Mesenchymal stem cell (in vitro differentiated cells and primary cell): ENCODE measurements around the gene TMEM25.
"Not testable (repeated sequence)": the region's sequence is repeated elsewhere in the genome, so short reads cannot be mapped to it uniquely, and the experiment has no call there.

Experiments
- DNase-seq: peaks from one replicate; pipeline ENCODE4 v3.0.0-alpha.2; 2013
- H2AFZ ChIP-seq: one replicate; pipeline ENCODE4 v1.6.1; 2013; ENCODE audit warnings: low read depth, mild to moderate bottlenecking, control low read depth, inconsistent platforms, low read length, moderate library complexity
- H2AK5ac ChIP-seq: 2 replicates; pipeline ENCODE4 v1.6.1; 2013; ENCODE audit warnings: low read length, moderate library complexity, mild to moderate bottlenecking, inconsistent platforms; ENCODE audit not compliant: severe bottlenecking
- H2BK120ac ChIP-seq: one replicate; pipeline ENCODE4 v1.6.1; 2013; ENCODE audit warnings: low read depth, mild to moderate bottlenecking, inconsistent platforms, low read length, moderate library complexity
- H2BK12ac ChIP-seq, 2 experiments: one replicate each; pipeline ENCODE4 v1.6.1; 2013; ENCODE audit warnings: inconsistent platforms in 2 of 2, low read length in 2 of 2, mild to moderate bottlenecking in 2 of 2, moderate library complexity in 2 of 2, control low read depth in 1 of 2
- H2BK15ac ChIP-seq: one replicate; pipeline ENCODE4 v1.6.1; 2013; ENCODE audit warnings: mild to moderate bottlenecking, low read depth, inconsistent platforms; ENCODE audit not compliant: poor library complexity, severe bottlenecking
- H2BK5ac ChIP-seq: 2 replicates; pipeline ENCODE4 v1.6.1; 2013; ENCODE audit warnings: low read depth, mild to moderate bottlenecking, low read length, control low read depth, inconsistent platforms; ENCODE audit not compliant: poor library complexity, severe bottlenecking
- H3K14ac ChIP-seq, 2 experiments: one replicate each; pipeline ENCODE4 v1.6.1; 2013; ENCODE audit warnings: inconsistent platforms in 2 of 2, low read length in 2 of 2, control low read depth in 1 of 2, mild to moderate bottlenecking in 1 of 2, moderate library complexity in 1 of 2
- H3K18ac ChIP-seq, 2 experiments: one replicate each; pipeline ENCODE4 v1.6.1; 2013; ENCODE audit warnings: inconsistent platforms in 2 of 2, low read length in 2 of 2, control low read depth in 1 of 2, low read depth in 1 of 2, mild to moderate bottlenecking in 1 of 2
- H3K23ac ChIP-seq, 2 experiments: one replicate each; pipeline ENCODE4 v1.6.1; 2013; ENCODE audit warnings: inconsistent platforms in 2 of 2, low read length in 2 of 2, mild to moderate bottlenecking in 2 of 2, moderate library complexity in 2 of 2, control low read depth in 1 of 2
- H3K27ac ChIP-seq: 2 replicates; pipeline ENCODE4 v1.5.1; 2013; ENCODE audit warnings: mild to moderate bottlenecking, moderate library complexity, low read length, control low read depth, inconsistent platforms; ENCODE audit not compliant: poor library complexity, severe bottlenecking
- H3K27me3 ChIP-seq, 2 experiments: 2 replicates each; pipeline versions ENCODE4 v1.6.1 to v1.7.0; 2013; ENCODE audit warnings: low read length in 2 of 2, mild to moderate bottlenecking in 2 of 2, moderate library complexity in 2 of 2, control low read depth in 1 of 2, inconsistent platforms in 1 of 2; ENCODE audit not compliant: control insufficient read depth in 1 of 2, insufficient read depth in 1 of 2
- H3K36me3 ChIP-seq, 2 experiments: 2 replicates each; pipeline versions ENCODE4 v1.6.1 to v1.7.0; 2013; ENCODE audit warnings: low read length in 2 of 2, control low read depth in 1 of 2, inconsistent platforms in 1 of 2, low read depth in 1 of 2, mild to moderate bottlenecking in 1 of 2; ENCODE audit not compliant: insufficient read depth in 2 of 2, control insufficient read depth in 1 of 2
- H3K4ac ChIP-seq, 2 experiments: one replicate each; pipeline ENCODE4 v1.6.1; 2013; ENCODE audit warnings: inconsistent platforms in 2 of 2, low read length in 2 of 2, mild to moderate bottlenecking in 2 of 2, moderate library complexity in 2 of 2, control low read depth in 1 of 2, low read depth in 1 of 2
- H3K4me1 ChIP-seq: 2 replicates; pipeline ENCODE4 v1.6.1; 2013; ENCODE audit warnings: low read depth, low read length, control low read depth; ENCODE audit not compliant: control insufficient read depth, insufficient read depth
- H3K4me2 ChIP-seq: 2 replicates; pipeline ENCODE4 v1.6.1; 2013; ENCODE audit warnings: low read length, mild to moderate bottlenecking, inconsistent platforms; ENCODE audit not compliant: poor library complexity, severe bottlenecking
- H3K4me3 ChIP-seq, 2 experiments: 2 replicates each; pipeline versions ENCODE4 v1.5.1 to v1.7.0; 2013; ENCODE audit warnings: low read length in 2 of 2, mild to moderate bottlenecking in 2 of 2, control low read depth in 1 of 2, low read depth in 1 of 2; ENCODE audit not compliant: insufficient read depth in 1 of 2
- H3K79me1 ChIP-seq: replicated peaks from 2 replicates; pipeline ENCODE4 v1.6.1; 2013; ENCODE audit warnings: mild to moderate bottlenecking, control low read depth, low read length, inconsistent platforms; ENCODE audit not compliant: poor library complexity, severe bottlenecking
- H3K9ac ChIP-seq: 2 replicates; pipeline ENCODE4 v1.7.0; 2013; ENCODE audit warnings: mild to moderate bottlenecking, low read length, moderate library complexity
- H3K9me3 ChIP-seq: 2 replicates; pipeline ENCODE4 v1.7.0; 2013; ENCODE audit warnings: mild to moderate bottlenecking, low read length; ENCODE audit not compliant: control insufficient read depth
- H4K8ac ChIP-seq: one replicate; pipeline ENCODE4 v1.6.1; 2013; ENCODE audit warnings: inconsistent platforms, mild to moderate bottlenecking, low read length, moderate library complexity
- H4K91ac ChIP-seq: one replicate; pipeline ENCODE4 v1.6.1; 2013; ENCODE audit warnings: mild to moderate bottlenecking, low read length, inconsistent platforms
- WGBS: methylation state at CpG from one replicate; pipeline ENCODE4 v1.1.7; 2013; ENCODE audit warnings: mixed read lengths; 5-methylcytosine and 5-hydroxymethylcytosine counted together

TMEM25 gene

DNA sequence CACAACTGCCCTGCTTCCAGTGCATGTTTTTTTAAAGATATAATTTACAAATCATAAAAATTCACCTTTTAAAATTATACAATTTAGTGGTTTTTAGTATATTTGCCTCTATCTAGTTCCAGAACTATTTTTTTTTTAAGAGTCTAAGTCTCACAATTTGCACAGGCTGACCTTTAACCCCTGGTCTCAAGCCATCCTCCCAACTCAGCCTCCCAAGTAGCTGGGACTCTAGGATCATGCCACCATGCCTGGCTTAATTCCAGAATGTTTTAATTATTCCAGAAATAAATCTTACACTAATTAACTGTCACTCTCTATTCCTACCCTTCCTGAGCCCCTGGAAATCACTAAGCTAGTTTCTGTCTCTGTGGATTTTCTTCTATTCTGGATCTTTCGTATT, 39.8 kb downstream of the TMEM25 start:
- no CpG with 5 or more reads among the region's 1 CpG for WGBS
- H3K27ac ChIP-seq: no peak overlapping the region

DNA sequence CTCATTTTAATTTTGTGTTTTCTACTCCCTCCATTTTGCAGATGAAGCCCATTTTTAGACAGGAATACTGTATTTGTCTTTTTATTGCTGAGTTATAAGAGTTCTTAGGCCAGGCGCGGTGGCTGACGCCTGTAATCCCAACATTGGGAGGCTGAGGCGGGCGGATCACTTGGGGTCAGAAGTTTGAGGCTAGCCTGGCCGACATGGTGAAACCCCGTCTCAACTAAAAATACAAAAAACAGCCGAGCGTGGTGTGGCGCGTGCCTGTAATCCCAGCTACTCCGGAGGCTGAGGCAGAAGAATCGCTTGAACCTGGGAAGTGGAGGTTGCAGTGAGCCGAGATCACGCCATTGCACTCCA, 40.7 kb downstream of the TMEM25 start:
- peak; percentile 50 for DNase-seq
- not testable (repeated sequence) for H3K4me2 ChIP-seq, H2AFZ ChIP-seq, H2AK5ac ChIP-seq, H3K23ac ChIP-seq, H3K9me3 ChIP-seq, H2BK120ac ChIP-seq, H3K4me1 ChIP-seq, H3K79me1 ChIP-seq, H2BK15ac ChIP-seq, H3K14ac ChIP-seq, H2BK5ac ChIP-seq, H3K36me3 ChIP-seq, H3K4ac ChIP-seq, H2BK12ac ChIP-seq, H4K91ac ChIP-seq, H3K27ac ChIP-seq, H3K27me3 ChIP-seq
- peak overlapping the region; percentile 80 for H4K8ac ChIP-seq
- H3K4me3 ChIP-seq: peak overlapping the region in 1 of 2 experiments; percentile 85
- peak overlapping the region in 1 of 2 experiments; percentile 54 for H3K18ac ChIP-seq
- peak overlapping the region; percentile 100 for H3K9ac ChIP-seq
- WGBS: 47% methylated on average over 5 of the region's 15 CpGs

More for the DNA sequence above, 39.8 kb downstream of the TMEM25 start:
- H2BK12ac ChIP-seq: no peak overlapping the region
- H3K27me3 ChIP-seq: no peaks in the 10 kb centered on the region
- H3K9ac ChIP-seq: peak overlapping the region; percentile 100
- no peaks in the 10 kb centered on the region for H3K9me3 ChIP-seq
- no peak overlapping the region for H3K23ac ChIP-seq
- no peak overlapping the region for H3K4ac ChIP-seq
- H4K8ac ChIP-seq: no peak overlapping the region
- H3K36me3 ChIP-seq: peaks cover 0 to 6% of the 10 kb centered on the region in 2 experiments
- no peak overlapping the region for H2BK15ac ChIP-seq
- no peak for DNase-seq
- no peak overlapping the region for H3K18ac ChIP-seq
- H3K4me1 ChIP-seq: peaks cover 3% of the 10 kb centered on the region
- H4K91ac ChIP-seq: no peak overlapping the region
- no peak overlapping the region for H2AK5ac ChIP-seq
- H3K4me2 ChIP-seq: no peak overlapping the region
- no peaks in the 10 kb centered on the region for H3K79me1 ChIP-seq
- H2BK5ac ChIP-seq: no peak overlapping the region
- H3K14ac ChIP-seq: no peak overlapping the region
- H2AFZ ChIP-seq: no peak overlapping the region
- H3K4me3 ChIP-seq: no peak overlapping the region
- H2BK120ac ChIP-seq: no peak overlapping the region

DNA sequence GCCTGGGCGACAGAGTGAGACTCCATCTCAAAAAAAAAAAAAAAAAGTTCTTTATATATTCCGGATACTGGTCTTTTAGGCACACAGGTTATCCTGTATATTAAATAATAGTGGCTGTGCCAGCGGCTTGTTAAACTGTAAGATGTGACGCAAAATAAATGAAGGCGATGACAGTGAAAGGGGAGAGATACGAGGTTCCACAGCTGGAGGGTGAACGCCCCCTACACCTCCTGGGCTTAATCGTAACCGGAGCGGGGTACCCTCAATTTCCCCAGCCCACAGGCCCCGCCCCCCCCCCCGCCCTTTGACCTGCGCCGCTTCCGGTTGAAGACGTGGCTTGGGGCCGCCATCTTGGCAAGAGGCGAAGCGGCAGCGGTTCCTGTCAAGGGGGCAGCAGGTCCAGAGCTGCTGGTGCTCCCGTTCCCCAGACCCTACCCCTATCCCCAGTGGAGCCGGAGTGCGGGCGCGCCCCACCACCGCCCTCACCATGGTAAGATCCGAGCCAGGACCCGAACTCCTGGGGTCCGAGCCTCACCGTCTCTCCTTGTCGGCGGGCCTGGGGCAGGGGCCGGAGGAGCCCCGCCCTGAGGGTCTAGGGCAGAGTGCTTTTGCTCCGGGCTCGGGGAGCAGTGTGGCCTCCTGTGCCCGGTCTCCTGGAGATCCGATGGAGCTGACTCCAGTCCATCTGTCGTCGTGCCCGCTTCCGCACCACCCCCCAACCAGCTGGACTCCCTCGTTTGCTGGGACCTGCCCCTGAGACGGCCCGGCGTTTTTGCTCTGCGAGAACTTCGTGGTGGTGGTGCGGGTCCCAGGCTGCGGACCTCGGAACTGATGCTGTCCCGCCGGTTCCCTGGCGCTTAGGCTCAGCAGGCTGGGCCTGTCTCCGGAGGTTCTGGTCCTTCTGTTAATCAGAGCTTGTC, 41.3 kb downstream of the TMEM25 start, which contains the start of gene ARCN1:
Gene ARCN1, plus strand, starts transcription at position 349 of the 920 bp plus-strand sequence. Its CDS starts 139 bp downstream, at position 488.
- H3K36me3 ChIP-seq: peaks cover 2 to 9% of the 10 kb centered on the region in 2 experiments
- no peaks in the 10 kb centered on the region for H3K9me3 ChIP-seq
- no peaks in the 10 kb centered on the region for H3K79me1 ChIP-seq
- peaks cover 5% of the 10 kb centered on the region for H3K4me1 ChIP-seq
- H2AFZ ChIP-seq: peak within 1 kb of the TSS; percentile 64
- H3K14ac ChIP-seq: peak within 1 kb of the TSS in 1 of 2 experiments; percentile 99
- peak within 1 kb of the TSS; percentile 99 for H4K8ac ChIP-seq
- H2BK15ac ChIP-seq: peak within 1 kb of the TSS; percentile 97
- H2BK120ac ChIP-seq: peak within 1 kb of the TSS; percentile 100
- H4K91ac ChIP-seq: peak within 1 kb of the TSS; percentile 100
- peak within 1 kb of the TSS; percentile 99 to 100 for H3K18ac ChIP-seq
- peak within 1 kb of the TSS in 1 of 2 experiments; percentile 65 for H2BK12ac ChIP-seq
- H3K23ac ChIP-seq: peak within 1 kb of the TSS in 1 of 2 experiments; percentile 93
- H3K27me3 ChIP-seq: no peaks in the 10 kb centered on the region
- H2AK5ac ChIP-seq: peak within 1 kb of the TSS; percentile 79
- H3K27ac ChIP-seq: peak within 1 kb of the TSS; percentile 98
- under 1% methylated on average over 45 of the region's 55 CpGs for WGBS
- peak; percentile 83 for DNase-seq
- H3K9ac ChIP-seq: peak within 1 kb of the TSS; percentile 100
- peak within 1 kb of the TSS; percentile 98 for H2BK5ac ChIP-seq
- peak within 1 kb of the TSS; percentile 85 to 98 for H3K4me3 ChIP-seq
- H3K4me2 ChIP-seq: peak within 1 kb of the TSS; percentile 63
- H3K4ac ChIP-seq: peak within 1 kb of the TSS; percentile 99 to 100

DNA sequence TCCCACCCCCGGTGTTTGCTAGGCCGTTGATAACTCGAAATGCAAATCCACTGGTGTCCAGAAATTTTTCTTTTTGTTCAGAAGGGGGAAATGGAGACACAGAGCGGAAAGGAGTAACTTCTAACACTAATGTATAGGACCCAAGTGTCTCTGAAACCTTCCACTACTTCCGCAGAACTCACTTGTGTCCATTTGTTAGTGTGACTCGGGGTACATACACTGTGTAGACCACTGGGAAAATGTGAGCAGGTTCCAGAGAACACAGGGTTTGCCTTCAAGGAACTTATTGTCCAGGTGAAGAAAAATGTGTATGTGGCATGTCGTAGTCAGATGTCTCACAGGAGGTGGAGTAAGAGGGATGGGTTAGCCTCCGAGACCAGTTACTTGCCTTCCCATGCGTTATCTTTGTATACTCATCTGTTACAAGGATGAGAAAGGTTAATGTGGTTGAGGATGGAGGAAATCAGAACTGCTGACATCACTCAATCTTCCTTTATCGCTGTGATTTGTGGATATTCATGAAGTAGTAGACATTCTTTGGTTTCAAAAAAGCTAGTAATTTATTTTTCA, 42.1 kb downstream of the TMEM25 start:
- Histone ChIP-seq H3K36me3 (peaks cover 3 to 11% of the 10 kb centered on the region in 2 experiments), H2AK5ac (peak overlapping the region; percentile 79), H2BK5ac (peak overlapping the region; percentile 98), H3K9ac (peak overlapping the region; percentile 100), H3K79me1 (no peaks in the 10 kb centered on the region), H3K14ac (peak overlapping the region in 1 of 2 experiments; percentile 99), H3K4me3 (peak overlapping the region; percentile 85 to 98), H3K9me3 (no peaks in the 10 kb centered on the region), H3K27ac (peak overlapping the region; percentile 98), H4K91ac (peak overlapping the region; percentile 100), H2BK15ac (peak overlapping the region; percentile 9), H3K23ac (no peak overlapping the region), H2BK120ac (peak overlapping the region; percentile 100), H4K8ac (peak overlapping the region; percentile 33), H3K18ac (peak overlapping the region; percentile 99 to 100), H3K4me1 (peaks cover 6% of the 10 kb centered on the region), H3K4me2 (peak overlapping the region; percentile 63), H3K27me3 (no peaks in the 10 kb centered on the region), H3K4ac (peak overlapping the region; percentile 99 to 100), H2BK12ac (no peak overlapping the region), H2AFZ (no peak overlapping the region)
- peak; percentile 69 for DNase-seq
- 8% methylated on average over 8 of the region's 10 CpGs for WGBS
